ENCODE results near the gene LRGUK. TPM values are rescaled to one million over a fixed set of nuclear protein-coding genes. Genes with fewer than 3 reads are reported as not detected.
A peak's percentile ranks its signal among the peaks of the same experiment; 100 is the strongest.

The LRGUK gene
- total and polyA plus RNA-seq, 2 of the 8 experiments (the other 6 are each of a cell fraction or from before 2014, with no cell fraction given): 1.5 to 3.6 TPM

GRCh38 chr7:134197345-134197744, 70.2 kb downstream of the LRGUK start:
- H2AK5ac ChIP-seq (ENCODE audit: low read depth, low read length): no peak overlapping the region
- no peak overlapping the region for H3K4me2 ChIP-seq (ENCODE audit: insufficient read depth in 1 of 2, low read depth in 2 of 2, low read length in 2 of 2)
- FAIRE-seq: no peak
- H3K18ac ChIP-seq (ENCODE audit: extremely low read depth, low read length): no peak overlapping the region
- no peak overlapping the region for H2BK120ac ChIP-seq (replicated peaks; ENCODE audit: low read depth, low read length)
- peaks cover 0 to 7% (median under 1%) of the 10 kb centered on the region in 4 experiments; a peak in 2 of 7 replicates for H3K4me1 ChIP-seq (replicated peaks in 1 of 4; ENCODE audit: control insufficient read depth in 3 of 4, insufficient read depth in 4 of 4, low read length in 3 of 4)
- H2BK5ac ChIP-seq (ENCODE audit: low read depth, low read length): no peak overlapping the region
- H3K23me2 ChIP-seq (ENCODE audit: low read depth, low read length): no peaks in the 10 kb centered on the region
- no peak for TF ChIP-seq ASH2L (IDR thresholded peaks at IDR 0.05; ENCODE audit: low read length)
- TF ChIP-seq RAD21 (IDR thresholded peaks at IDR 0.05 in 1 of 2, conservative IDR thresholded peaks at IDR 0.05 in 1 of 2; ENCODE audit: low read depth in 2 of 2, low read length in 2 of 2): peak in 1 of 2 experiments; percentile 16; a peak in 2 of 4 replicates
- no peak for TF ChIP-seq PHF8 (conservative IDR thresholded peaks at IDR 0.05; ENCODE audit: low read depth, low read length)
- no peak for TF ChIP-seq ATF2 (IDR thresholded peaks at IDR 0.05; ENCODE audit: low read length)
- 82% methylated on average over 2 of the region's 2 CpGs; no CpG with 5 or more reads in 1 of the 2 experiments for WGBS, 2 experiments (ENCODE audit: extremely low coverage in 1 of 2, insufficient coverage in 1 of 2, insufficient read length in 1 of 2, insufficient replicate concordance in 2 of 2, low coverage in 1 of 2, low lambda C conversion rate in 2 of 2, missing lambda C conversion rate in 1 of 2)
- H2BK20ac ChIP-seq (ENCODE audit: low read length): no peak overlapping the region
- DNase-seq (ENCODE audit: low read depth in 1 of 2, low spot score in 2 of 2): no peak
- no peaks in the 10 kb centered on the region for H3K79me2 ChIP-seq (ENCODE audit: control insufficient read depth in 1 of 2, insufficient read depth in 2 of 2, low read length in 2 of 2)
- no peak overlapping the region for H3K27ac ChIP-seq (ENCODE audit: low read depth, low read length)
- H3K36me3 ChIP-seq (ENCODE audit: control insufficient read depth in 2 of 4, insufficient read depth in 4 of 4, low read length in 3 of 4): peaks cover 0 to 4% (median 0%) of the 10 kb centered on the region in 4 experiments; a peak in 1 of 8 replicates
- no peaks in the 10 kb centered on the region for H3K27me3 ChIP-seq (replicated peaks in 1 of 4; ENCODE audit: control insufficient read depth in 3 of 4, extremely low read depth in 1 of 4, insufficient read depth in 3 of 4, low read length in 3 of 4)
- no peak overlapping the region for H4K8ac ChIP-seq (ENCODE audit: extremely low read depth, insufficient read depth, low read length)
- H2BK15ac ChIP-seq (ENCODE audit: low read length): no peak overlapping the region
- H3K14ac ChIP-seq (ENCODE audit: insufficient read length): no peak overlapping the region
- H4K20me1 ChIP-seq (replicated peaks in 1 of 2; ENCODE audit: control insufficient read depth in 1 of 2, insufficient read depth in 2 of 2, low read length in 2 of 2): no peaks in the 10 kb centered on the region
- no peak overlapping the region for H4K91ac ChIP-seq (replicated peaks; ENCODE audit: insufficient read length, low read length)
- no peak overlapping the region for H3K9ac ChIP-seq (replicated peaks in 1 of 4; ENCODE audit: extremely low read depth in 1 of 4, low read depth in 3 of 4, low read length in 3 of 4)
- no peak overlapping the region for H3K4ac ChIP-seq (replicated peaks; ENCODE audit: insufficient read length, low read depth, low read length)
- no peak overlapping the region for H3K23ac ChIP-seq (ENCODE audit: insufficient read length)
- ChIA-PET CTCF (ENCODE audit: partially characterized antibody) (interaction anchor here (1.1 to 1.8 kb wide), 6 partner anchors 13 to 98 kb away, joined by 3 to 4 read pairs (median 3); no protein-coding TSS in a partner anchor), POLR2A (ENCODE audit: partially characterized antibody) (no interaction called here)
- H3K4me3 ChIP-seq (ENCODE audit: extremely low read depth in 1 of 4, insufficient read depth in 2 of 4, low read depth in 3 of 4, low read length in 4 of 4): no peak overlapping the region
- no peak overlapping the region for H3K56ac ChIP-seq (replicated peaks; ENCODE audit: insufficient read length, low read depth, low read length)
- no peaks in the 10 kb centered on the region for H3K79me1 ChIP-seq (ENCODE audit: low read depth, low read length)
- no peak overlapping the region for H2AFZ ChIP-seq (ENCODE audit: low read length)
- no peaks in the 10 kb centered on the region for H3K9me3 ChIP-seq (ENCODE audit: insufficient read depth in 2 of 2, low read depth in 1 of 2, low read length in 1 of 2)
- H4K5ac ChIP-seq (ENCODE audit: insufficient read length, low read depth, low read length): no peak overlapping the region
- no peak overlapping the region for H2BK12ac ChIP-seq (ENCODE audit: low read depth, low read length)
